ENCODE measurements around the gene MICALL2.

The MICALL2 gene

GRCh38 chr7:1436608-1437007 lies 22.7 kb downstream of the MICALL2 start:
- Histone ChIP-seq H3K36me3 (ENCODE audit: insufficient read depth, low read length) (no peaks in the 10 kb centered on the region), H3K27me3 (ENCODE audit: insufficient read depth, low read length, poor library complexity, severe bottlenecking) (no peaks in the 10 kb centered on the region), H3F3A (ENCODE audit: low read depth) (no peaks in the 10 kb centered on the region), H2AFZ (ENCODE audit: low read length) (no peak overlapping the region), H3K4me1 (ENCODE audit: insufficient read depth, low read length, poor library complexity, severe bottlenecking) (no peaks in the 10 kb centered on the region), H3K79me2 (ENCODE audit: insufficient read depth, low read length) (no peaks in the 10 kb centered on the region), H4K20me1 (ENCODE audit: insufficient read depth, low read length, poor library complexity, severe bottlenecking) (no peaks in the 10 kb centered on the region), H3K4me2 (ENCODE audit: low read depth, low read length, poor library complexity, severe bottlenecking) (no peak overlapping the region), H3K9ac (ENCODE audit: low read depth, low read length, poor library complexity, severe bottlenecking) (no peak overlapping the region), H3K9me3 (ENCODE audit: insufficient read depth, low read depth, low read length) (no peaks in the 10 kb centered on the region), H3K4me3 (ENCODE audit: low read length, poor library complexity, severe bottlenecking) (no peak overlapping the region), H3K9me2 (replicated peaks; ENCODE audit: low read depth, low read length) (no peaks in the 10 kb centered on the region)
- TF ChIP-seq EZH2phosphoT487 (IDR thresholded peaks at IDR 0.05; ENCODE audit: borderline replicate concordance) (no peak), CTCF (conservative IDR thresholded peaks at IDR 0.05; ENCODE audit: low read length) (no peak)

GRCh38 chr7:1434891-1435670 lies 24.2 kb downstream of the MICALL2 start:
- no peaks in the 10 kb centered on the region for H3K27me3 ChIP-seq (ENCODE audit: insufficient read depth, low read length, poor library complexity, severe bottlenecking)
- H3K9me2 ChIP-seq (replicated peaks; ENCODE audit: low read depth, low read length) = no peaks in the 10 kb centered on the region
- H3K4me3 ChIP-seq (ENCODE audit: low read length, poor library complexity, severe bottlenecking) = no peak overlapping the region
- no peaks in the 10 kb centered on the region for H3F3A ChIP-seq (ENCODE audit: low read depth)
- H3K9me3 ChIP-seq (ENCODE audit: insufficient read depth, low read depth, low read length) = no peaks in the 10 kb centered on the region
- H3K36me3 ChIP-seq (ENCODE audit: insufficient read depth, low read length) = no peaks in the 10 kb centered on the region
- no peaks in the 10 kb centered on the region for H4K20me1 ChIP-seq (ENCODE audit: insufficient read depth, low read length, poor library complexity, severe bottlenecking)
- H3K4me1 ChIP-seq (ENCODE audit: insufficient read depth, low read length, poor library complexity, severe bottlenecking) = no peaks in the 10 kb centered on the region
- no peak overlapping the region for H3K4me2 ChIP-seq (ENCODE audit: low read depth, low read length, poor library complexity, severe bottlenecking)
- no peaks in the 10 kb centered on the region for H3K79me2 ChIP-seq (ENCODE audit: insufficient read depth, low read length)
- no peak overlapping the region for H3K9ac ChIP-seq (ENCODE audit: low read depth, low read length, poor library complexity, severe bottlenecking)
- H2AFZ ChIP-seq (ENCODE audit: low read length) = no peak overlapping the region
- no peak for TF ChIP-seq CTCF (conservative IDR thresholded peaks at IDR 0.05; ENCODE audit: low read length)
- TF ChIP-seq EZH2phosphoT487 (IDR thresholded peaks at IDR 0.05; ENCODE audit: borderline replicate concordance) = no peak

DNA sequence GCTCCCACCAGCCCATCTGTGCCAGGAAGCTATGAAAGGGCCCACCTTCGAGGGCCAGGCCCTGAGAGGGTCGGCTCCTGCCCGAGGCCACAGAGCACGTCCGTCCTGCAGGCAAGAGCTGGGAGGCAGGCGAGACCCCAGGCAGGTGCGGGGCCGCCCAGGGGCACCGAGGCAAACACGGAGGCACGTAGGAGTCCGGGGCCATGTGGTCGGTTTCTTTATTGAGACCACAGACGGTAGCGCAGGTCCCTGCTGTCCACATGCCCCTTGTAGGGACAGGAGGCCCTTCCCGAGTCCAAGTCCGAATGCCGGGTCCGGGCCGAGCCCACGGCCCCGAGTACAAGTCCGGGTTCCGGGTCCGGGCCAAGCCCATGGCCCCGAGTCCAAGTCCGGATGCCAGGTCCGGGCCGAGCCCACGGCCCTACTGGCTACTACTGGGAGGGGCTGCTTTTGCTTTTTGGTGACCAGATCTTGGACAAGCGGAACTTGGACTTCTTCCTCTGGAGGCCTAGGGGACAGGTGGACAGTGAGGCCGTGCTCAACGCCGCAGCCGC lies 25.0 kb downstream of the MICALL2 start:
- Histone ChIP-seq H3F3A (ENCODE audit: low read depth) (no peaks in the 10 kb centered on the region), H3K27me3 (ENCODE audit: insufficient read depth, low read length, poor library complexity, severe bottlenecking) (no peaks in the 10 kb centered on the region), H3K9me3 (ENCODE audit: insufficient read depth, low read depth, low read length) (no peaks in the 10 kb centered on the region), H3K9me2 (replicated peaks; ENCODE audit: low read depth, low read length) (no peaks in the 10 kb centered on the region), H3K36me3 (ENCODE audit: insufficient read depth, low read length) (no peaks in the 10 kb centered on the region), H3K4me1 (ENCODE audit: insufficient read depth, low read length, poor library complexity, severe bottlenecking) (no peaks in the 10 kb centered on the region), H4K20me1 (ENCODE audit: insufficient read depth, low read length, poor library complexity, severe bottlenecking) (no peaks in the 10 kb centered on the region), H3K79me2 (ENCODE audit: insufficient read depth, low read length) (no peaks in the 10 kb centered on the region), H3K9ac (ENCODE audit: low read depth, low read length, poor library complexity, severe bottlenecking) (no peak overlapping the region), H3K4me3 (ENCODE audit: low read length, poor library complexity, severe bottlenecking) (no peak overlapping the region), H2AFZ (ENCODE audit: low read length) (no peak overlapping the region), H3K4me2 (ENCODE audit: low read depth, low read length, poor library complexity, severe bottlenecking) (no peak overlapping the region)
- TF ChIP-seq CTCF (conservative IDR thresholded peaks at IDR 0.05; ENCODE audit: low read length) (no peak), EZH2phosphoT487 (IDR thresholded peaks at IDR 0.05; ENCODE audit: borderline replicate concordance) (no peak)
